NCI-H146 treated with DMSO at 0.1 percent for 48 hours (cell line): Measurements from ENCODE around the gene LRRC28.
A peak's percentile ranks its signal among the peaks of the same experiment; 100 is the strongest.
"Not testable (repeated sequence)": the region's sequence is repeated elsewhere in the genome, so short reads cannot be mapped to it uniquely, and the experiment has no call there.

Source experiments
- DNase-seq: peaks from one replicate; lab custom pipeline; 2025; ENCODE audit not compliant: unreplicated experiment; lab: John Stamatoyannopoulos, UW

LRRC28 gene

GRCh38 chr15:99390667-99391066, 139.4 kb downstream of the LRRC28 start:
- DNase-seq, result no peak

DNA sequence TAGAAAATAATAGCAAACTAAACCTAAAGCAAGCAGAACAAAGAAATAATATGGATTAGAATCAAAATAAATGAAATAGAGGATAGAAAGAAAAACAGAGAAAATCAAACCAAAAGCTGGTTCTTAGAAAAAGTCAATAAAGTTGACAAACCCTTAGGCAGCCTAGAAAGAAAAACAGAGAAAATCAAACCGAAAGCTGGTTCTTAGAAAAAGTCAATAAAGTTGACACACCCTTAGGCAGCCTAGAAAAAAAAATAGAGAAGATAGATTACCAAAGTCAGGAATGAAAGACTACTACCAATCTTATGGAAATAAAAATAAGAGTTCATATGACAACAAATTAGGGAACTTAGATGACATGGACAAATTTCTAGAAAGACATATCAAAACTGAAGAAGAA, 142.4 kb downstream of the LRRC28 start:
- DNase-seq, result no peak

DNA sequence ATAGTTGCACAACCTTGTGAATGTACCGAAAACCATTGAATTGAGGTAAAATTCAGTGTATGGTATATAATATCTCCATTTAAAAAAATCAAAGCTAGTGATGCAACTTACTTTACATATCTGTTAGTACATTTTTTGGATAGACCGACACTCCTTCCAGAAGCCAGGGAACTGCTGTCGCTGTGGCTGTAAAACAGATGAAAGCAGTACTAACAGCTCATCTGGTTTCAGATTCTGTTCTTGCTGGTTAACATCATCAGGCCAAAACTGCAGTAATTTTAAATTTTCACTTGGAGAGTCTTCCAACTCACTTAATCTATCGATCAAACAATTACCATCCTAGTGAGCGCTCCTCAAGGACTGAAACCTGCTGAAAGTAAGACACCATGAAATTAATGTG, 145.1 kb downstream of the LRRC28 start:
- no peak for DNase-seq

- no peak for DNase-seq
Measured at GRCh38 chr15:99399061-99399460, 147.8 kb downstream of the LRRC28 start.

- no peak for DNase-seq
Measured at GRCh38 chr15:99399618-99400017, 148.3 kb downstream of the LRRC28 start.

DNA sequence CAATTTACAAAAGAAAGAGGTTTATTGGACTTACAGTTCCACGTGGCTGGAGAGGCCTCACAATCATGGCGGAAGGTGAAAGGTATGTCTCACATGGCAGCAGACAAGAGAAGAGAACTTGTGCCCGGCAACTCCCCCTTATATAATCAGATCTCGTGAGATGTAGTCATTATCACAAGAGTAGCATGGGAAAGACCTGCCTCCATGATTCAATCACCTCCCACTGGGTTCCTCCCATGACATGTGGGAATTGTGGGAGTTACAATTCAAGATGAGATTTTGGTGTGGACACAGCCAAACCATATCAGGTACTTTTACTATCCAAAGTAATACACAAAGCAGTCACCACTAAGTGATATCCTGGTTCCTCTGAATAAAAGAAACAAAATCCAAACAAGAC, 149.9 kb downstream of the LRRC28 start:
- not testable (repeated sequence) for DNase-seq

GRCh38 chr15:99402014-99402729, 150.9 kb downstream of the LRRC28 start:
- DNase-seq, result no peak

GRCh38 chr15:99403597-99403996, 152.3 kb downstream of the LRRC28 start:
- DNase-seq, result no peak

- no peak for DNase-seq
Measured at GRCh38 chr15:99404454-99404853, 153.2 kb downstream of the LRRC28 start.

DNA sequence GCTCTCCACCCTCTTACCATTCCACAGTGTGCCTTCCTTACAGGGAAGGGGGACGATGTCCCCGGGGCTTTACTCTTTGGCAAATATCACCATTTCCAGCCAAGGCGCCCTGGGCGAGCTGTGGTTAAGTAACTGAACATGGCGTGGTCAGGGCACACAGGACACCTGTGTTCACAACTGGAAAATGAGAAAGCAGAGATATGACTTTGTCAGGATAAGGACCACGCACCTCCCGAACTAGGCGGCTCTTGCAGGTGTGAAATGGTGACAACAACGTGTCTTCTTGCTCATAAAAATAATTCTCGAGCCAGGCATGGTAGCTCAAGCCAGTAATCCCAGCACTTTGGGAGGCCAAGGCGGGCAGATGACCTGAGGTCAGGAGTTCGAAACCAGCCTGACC, 154.8 kb downstream of the LRRC28 start:
- no peak for DNase-seq

DNA sequence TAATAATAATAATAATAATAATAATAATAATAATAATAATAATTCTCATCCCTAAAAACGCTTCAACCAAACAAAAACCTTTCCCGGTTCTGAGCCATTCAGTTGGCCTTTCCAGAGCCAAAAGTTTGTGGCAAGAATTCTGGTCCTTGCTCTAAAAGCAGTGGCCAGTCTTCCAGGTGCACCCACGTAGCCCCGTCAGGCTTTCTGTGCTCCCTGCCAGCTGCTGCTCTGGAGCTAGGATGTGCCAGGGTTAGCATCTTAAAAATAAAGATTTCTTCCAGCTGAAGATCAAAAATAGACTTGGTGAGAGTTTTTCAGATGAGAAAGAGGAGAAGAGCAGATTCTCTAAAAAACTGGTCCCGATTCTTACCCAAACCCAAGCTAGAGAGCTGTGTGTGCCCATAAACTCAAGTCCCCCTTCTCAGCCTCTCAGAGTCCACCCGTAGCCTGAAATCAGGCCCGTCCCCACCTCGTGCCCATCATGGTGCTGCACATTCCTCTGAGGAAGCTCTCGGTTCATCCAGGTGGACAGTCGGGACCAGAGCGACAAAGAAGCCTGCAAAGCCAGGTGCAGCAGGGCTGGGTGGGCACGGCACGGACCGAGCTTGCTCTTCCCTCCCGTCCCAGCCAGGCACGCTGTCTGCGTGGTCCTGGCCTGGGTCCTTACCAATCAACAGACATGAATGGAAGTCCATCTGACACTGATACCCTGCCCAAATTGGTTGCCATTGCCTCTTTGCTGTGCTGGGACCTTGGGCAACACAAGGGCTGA, 155.6 kb downstream of the LRRC28 start:
- DNase-seq, result no peak

DNA sequence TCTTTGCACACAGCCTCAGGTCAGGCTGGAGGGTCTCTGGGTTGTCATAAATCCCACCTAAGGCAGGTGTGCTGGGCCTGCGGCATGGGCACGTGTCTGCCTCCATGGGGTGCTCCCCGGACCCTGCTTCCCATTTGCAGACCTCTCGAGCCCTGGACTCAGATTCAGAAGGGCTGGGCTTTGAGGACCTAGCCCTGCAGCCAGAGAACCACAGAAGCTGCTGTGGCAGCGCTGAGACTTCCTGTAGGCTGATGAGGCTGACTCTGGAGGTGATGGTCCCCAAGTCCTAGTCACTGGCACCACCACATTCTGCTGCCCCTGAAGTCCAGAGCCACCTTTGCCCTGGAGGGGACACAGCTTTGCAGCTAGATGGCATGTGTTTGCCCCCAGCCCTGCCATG, 156.4 kb downstream of the LRRC28 start:
- DNase-seq, result no peak

GRCh38 chr15:99408236-99409096, 157.2 kb downstream of the LRRC28 start:
- DNase-seq, result no peak

DNA sequence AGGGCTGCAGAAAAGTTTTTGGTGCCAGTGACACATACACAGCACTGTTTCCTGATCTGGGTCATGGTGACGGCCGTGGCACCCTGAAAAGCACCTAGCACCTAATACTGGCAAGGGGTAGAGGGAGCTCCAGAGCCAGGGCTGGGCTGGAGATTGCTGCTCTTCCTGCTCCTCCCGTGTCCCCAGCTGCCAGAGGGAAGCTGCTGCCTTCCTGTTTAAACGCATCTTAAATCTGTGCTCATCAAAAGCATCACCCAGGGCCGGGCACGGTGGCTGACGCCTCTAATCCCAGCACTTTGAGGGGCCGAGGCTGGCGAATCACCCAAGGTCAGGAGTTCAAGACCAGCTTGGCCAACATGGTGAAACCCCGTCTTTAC, 157.8 kb downstream of the LRRC28 start:
- DNase-seq, result peak; percentile 43

GRCh38 chr15:99409560-99409959, 158.3 kb downstream of the LRRC28 start:
- DNase-seq, result no peak

GRCh38 chr15:99410477-99410876, 159.2 kb downstream of the LRRC28 start:
- no peak for DNase-seq

DNA sequence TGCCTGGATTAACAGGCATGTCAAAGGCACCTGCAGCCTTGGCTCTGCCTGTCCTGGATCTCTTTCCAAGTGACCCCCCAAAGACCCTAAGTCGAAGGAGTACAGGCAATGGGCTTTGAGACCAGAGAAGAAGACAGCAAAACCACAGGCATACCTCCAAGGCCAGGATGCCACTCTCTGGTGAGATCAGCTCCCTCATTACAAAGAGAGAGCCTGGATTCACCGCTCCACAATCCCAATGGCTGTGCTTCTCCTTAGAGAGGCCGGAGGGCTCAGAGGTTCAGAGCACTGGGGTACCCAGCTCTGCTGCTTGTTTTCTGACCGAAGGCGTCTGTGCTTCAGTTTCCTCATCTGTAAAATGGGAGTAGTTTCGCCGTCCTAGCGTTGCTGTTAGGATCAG, 160.0 kb downstream of the LRRC28 start:
- DNase-seq, result no peak

GRCh38 chr15:99412082-99412481, 160.8 kb downstream of the LRRC28 start:
- no peak for DNase-seq

DNA sequence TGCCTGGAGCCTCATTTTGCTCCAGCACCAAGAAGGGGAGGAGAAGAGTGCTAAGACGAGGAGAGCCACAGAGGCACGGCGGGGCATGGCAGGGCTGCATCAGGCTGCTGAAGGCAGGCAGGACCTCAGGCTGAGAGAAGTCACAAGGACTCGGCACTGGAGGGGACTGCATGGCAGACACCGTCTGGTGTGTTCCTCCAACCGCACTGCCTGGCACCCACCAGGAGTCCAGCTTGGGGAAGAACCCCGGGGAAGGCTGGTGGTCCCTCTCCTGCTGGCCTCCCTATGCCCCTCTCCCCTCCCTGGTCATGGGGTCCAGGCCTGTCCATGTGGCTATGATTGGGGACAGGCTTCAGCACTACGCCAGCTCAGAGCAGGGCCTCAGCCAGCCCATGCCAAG, 161.3 kb downstream of the LRRC28 start:
- DNase-seq, result no peak

GRCh38 chr15:99413955-99414754, 162.9 kb downstream of the LRRC28 start:
- no peak for DNase-seq
